HG02981 (cell line): Measurements from ENCODE around the gene CA4.
"Not testable (repeated sequence)": the region's sequence is repeated elsewhere in the genome, so short reads cannot be mapped to it uniquely, and the experiment has no call there.

Source experiments
- ATAC-seq: cut with Tn5 transposase; IDR thresholded peaks from one replicate; pipeline ENCODE4 v1.9.1; 2021; ENCODE audit warnings: mild to moderate bottlenecking, moderate library complexity; ENCODE audit not compliant: unreplicated experiment

CA4 gene

GRCh38 chr17:60171753-60172079, 21.9 kb downstream of the CA4 start:
- no peak for ATAC-seq

- no peak for ATAC-seq
Measured at GRCh38 chr17:60173304-60173819, 23.6 kb downstream of the CA4 start.

GRCh38 chr17:60174035-60174434, 24.3 kb downstream of the CA4 start:
- no peak for ATAC-seq

GRCh38 chr17:60174767-60175166, 25.0 kb downstream of the CA4 start:
- ATAC-seq, result not testable (repeated sequence)

- ATAC-seq, result not testable (repeated sequence)
Measured at GRCh38 chr17:60176763-60177162, 27.0 kb downstream of the CA4 start.

- not testable (repeated sequence) for ATAC-seq
Measured at GRCh38 chr17:60178180-60178579, 28.4 kb downstream of the CA4 start.

- not testable (repeated sequence) for ATAC-seq
Measured at GRCh38 chr17:60180380-60180779, 30.6 kb downstream of the CA4 start.

- not testable (repeated sequence) for ATAC-seq
Measured at GRCh38 chr17:60186372-60186771, 36.6 kb downstream of the CA4 start.

- ATAC-seq, result not testable (repeated sequence)
Measured at GRCh38 chr17:60186846-60187745, 37.3 kb downstream of the CA4 start.

- ATAC-seq, result no peak
Measured at GRCh38 chr17:60188759-60189158, 39.0 kb downstream of the CA4 start.

- ATAC-seq, result not testable (repeated sequence)
Measured at GRCh38 chr17:60190032-60190431, 40.3 kb downstream of the CA4 start.

- not testable (repeated sequence) for ATAC-seq
Measured at GRCh38 chr17:60193032-60193431, 43.3 kb downstream of the CA4 start.

GRCh38 chr17:60193482-60193881, 43.7 kb downstream of the CA4 start:
- ATAC-seq, result no peak

GRCh38 chr17:60194141-60194540, 44.4 kb downstream of the CA4 start:
- not testable (repeated sequence) for ATAC-seq

GRCh38 chr17:60198630-60199029, 48.9 kb downstream of the CA4 start:
- not testable (repeated sequence) for ATAC-seq

GRCh38 chr17:60205782-60206181, 56.0 kb downstream of the CA4 start:
- not testable (repeated sequence) for ATAC-seq

GRCh38 chr17:60208302-60208701, 58.5 kb downstream of the CA4 start:
- not testable (repeated sequence) for ATAC-seq
